Activated naive CD4-positive, alpha-beta T cell treated with anti-CD3 and anti-CD28 coated beads for 36 hours (primary cell): ENCODE data around the gene RNF103. TPM values are rescaled to one million over a fixed set of nuclear protein-coding genes. Genes with fewer than 3 reads are reported as not detected.

ENCODE experiments used
- CTCF ChIA-PET: fragments of 350-600 bp; sonication (Branson Sonifier 250); formaldehyde crosslinking; loops from one replicate; lab custom pipeline; 2021; ENCODE audit warnings: antibody characterized with exemption; lab: Charles Lee
- DNase-seq: peaks from one replicate; pipeline ENCODE4 v3.0.0-alpha.2; 2020
- H3K27ac Mint-ChIP-seq: one replicate; pipeline ENCODE4 v1.8.0; 2021; ENCODE audit warnings: mild to moderate bottlenecking, mixed read lengths
- H3K27me3 Mint-ChIP-seq: one replicate; pipeline ENCODE4 v1.8.0; 2021; ENCODE audit warnings: low read depth, mixed read lengths
- H3K36me3 Mint-ChIP-seq: one replicate; pipeline ENCODE4 v1.8.0; 2021; ENCODE audit warnings: low read depth, mixed read lengths
- H3K4me1 Mint-ChIP-seq: one replicate; pipeline ENCODE4 v1.8.0; 2021; ENCODE audit warnings: low read depth, mixed read lengths
- H3K4me3 Mint-ChIP-seq: one replicate; pipeline ENCODE4 v1.8.0; 2021; ENCODE audit warnings: mild to moderate bottlenecking, moderate library complexity, mixed read lengths
- H3K9me3 Mint-ChIP-seq: one replicate; pipeline ENCODE4 v1.8.0; 2021; ENCODE audit warnings: mixed read lengths
- intact Hi-C: fragments of 100-400 bp; cut with micrococcal nuclease; formaldehyde crosslinking; loops from one replicate; pipeline ENCODE4 v1.15.1; 2023
- total RNA-seq, 2 experiments: library from RNA; stranded (reverse); gene quantifications; one replicate each; pipeline ENCODE4 v1.2.3, GENCODE V29; 2021

The RNF103 gene
- total RNA-seq, 2 experiments from 2014 or later = 10.7 to 11.8 TPM

- intact Hi-C loops = no loop called here
- H3K4me3 Mint-ChIP-seq = no peak overlapping the region
- peaks cover 35% of the 10 kb centered on the region for H3K4me1 Mint-ChIP-seq
- H3K36me3 Mint-ChIP-seq = peaks cover 11% of the 10 kb centered on the region
- no peaks in the 10 kb centered on the region for H3K9me3 Mint-ChIP-seq
- no peak overlapping the region for H3K27ac Mint-ChIP-seq
- DNase-seq = no peak
- CTCF ChIA-PET = no interaction called here
- H3K27me3 Mint-ChIP-seq = no peaks in the 10 kb centered on the region
These were observed 65.8 kb downstream of the RNF103 start for GRCh38 chr2:86557836-86558235.

- CTCF ChIA-PET = no interaction called here
- Mint-ChIP-seq H3K27ac (no peak overlapping the region), H3K4me1 (peaks cover 35% of the 10 kb centered on the region), H3K4me3 (no peak overlapping the region), H3K27me3 (no peaks in the 10 kb centered on the region), H3K9me3 (no peaks in the 10 kb centered on the region), H3K36me3 (peaks cover 11% of the 10 kb centered on the region)
- intact Hi-C loops = no loop called here
- no peak for DNase-seq
These were observed 67.2 kb downstream of the RNF103 start for GRCh38 chr2:86556508-86556907.

Other genes with a start within 250 kb of the RNF103 start
- gene KDM3A, start 182.5 kb downstream of the RNF103 start, total RNA-seq = 10 to 100 TPM; 47.3 to 49.9 TPM
- 10 to 100 TPM; 27.0 to 29.6 TPM for gene CHMP3, start 60.4 kb downstream of the RNF103 start, total RNA-seq
- gene RMND5A, start 96.4 kb upstream of the RNF103 start, total RNA-seq = 10 to 100 TPM; 38.0 to 38.4 TPM
- gene CD8A, start 167.0 kb upstream of the RNF103 start, total RNA-seq = 1 to 10 TPM; 1.3 to 1.4 TPM
- gene CD8B, start 238.0 kb upstream of the RNF103 start, total RNA-seq = 1 to 10 TPM in 1 of 2 experiments, under 1 TPM in 1; 0.94 to 1.7 TPM